ENCODE measurements around the gene CALN1. TPM values are rescaled to one million over a fixed set of nuclear protein-coding genes. Genes with fewer than 3 reads are reported as not detected.

The CALN1 gene
- total RNA-seq, 6 experiments from 2014 or later: 0.06 to 0.98 (median 0.34) TPM

DNA sequence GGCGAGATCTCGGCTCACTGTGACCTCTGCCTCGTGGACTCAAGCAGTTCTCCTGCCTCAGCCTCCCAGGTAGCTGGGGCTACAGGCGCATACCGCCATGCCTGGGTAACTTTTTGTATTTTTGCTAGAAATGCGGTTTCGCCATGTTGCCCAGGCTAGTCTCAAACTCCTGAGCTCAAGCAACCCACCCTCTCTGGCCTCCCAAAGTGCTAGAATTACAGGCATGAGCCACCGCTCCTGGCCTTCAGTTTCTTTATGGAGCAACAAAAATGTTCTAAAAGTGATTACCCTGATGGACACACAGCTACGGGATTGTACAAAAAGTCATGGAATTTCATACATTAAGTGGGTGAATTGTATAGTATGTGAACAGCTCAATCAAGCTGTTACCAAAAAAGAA is 216.0 kb downstream of the CALN1 start:
- H3K4me1 ChIP-seq: no peaks in the 10 kb centered on the region
- H3K4me3 ChIP-seq: no peak overlapping the region
- no peak overlapping the region for H3K27ac ChIP-seq
- no peak for DNase-seq
- WGBS (ENCODE audit: insufficient coverage, low coverage, low lambda C conversion rate, missing lambda C conversion rate): 68% methylated on average over 5 of the region's 9 CpGs
- no peaks in the 10 kb centered on the region for H3K27me3 ChIP-seq
- no peak for ATAC-seq
- H3K9me3 ChIP-seq: no peaks in the 10 kb centered on the region
- TF ChIP-seq, protein P1, sequence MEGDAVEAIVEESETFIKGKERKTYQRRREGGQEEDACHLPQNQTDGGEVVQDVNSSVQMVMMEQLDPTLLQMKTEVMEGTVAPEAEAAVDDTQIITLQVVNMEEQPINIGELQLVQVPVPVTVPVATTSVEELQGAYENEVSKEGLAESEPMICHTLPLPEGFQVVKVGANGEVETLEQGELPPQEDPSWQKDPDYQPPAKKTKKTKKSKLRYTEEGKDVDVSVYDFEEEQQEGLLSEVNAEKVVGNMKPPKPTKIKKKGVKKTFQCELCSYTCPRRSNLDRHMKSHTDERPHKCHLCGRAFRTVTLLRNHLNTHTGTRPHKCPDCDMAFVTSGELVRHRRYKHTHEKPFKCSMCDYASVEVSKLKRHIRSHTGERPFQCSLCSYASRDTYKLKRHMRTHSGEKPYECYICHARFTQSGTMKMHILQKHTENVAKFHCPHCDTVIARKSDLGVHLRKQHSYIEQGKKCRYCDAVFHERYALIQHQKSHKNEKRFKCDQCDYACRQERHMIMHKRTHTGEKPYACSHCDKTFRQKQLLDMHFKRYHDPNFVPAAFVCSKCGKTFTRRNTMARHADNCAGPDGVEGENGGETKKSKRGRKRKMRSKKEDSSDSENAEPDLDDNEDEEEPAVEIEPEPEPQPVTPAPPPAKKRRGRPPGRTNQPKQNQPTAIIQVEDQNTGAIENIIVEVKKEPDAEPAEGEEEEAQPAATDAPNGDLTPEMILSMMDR (IDR thresholded peaks at IDR 0.05): no peak
- no peak for TF ChIP-seq POLR2A (IDR thresholded peaks at IDR 0.05)
- H3K36me3 ChIP-seq: no peaks in the 10 kb centered on the region
- intact Hi-C loops (cut with DNase I): no loop called here

GRCh38 chr7:72190919-72191318 is 221.2 kb downstream of the CALN1 start:
- 69% methylated on average over 10 of the region's 10 CpGs for WGBS (ENCODE audit: insufficient coverage, low coverage, low lambda C conversion rate, missing lambda C conversion rate)
- Histone ChIP-seq H3K36me3 (no peaks in the 10 kb centered on the region), H3K27me3 (no peaks in the 10 kb centered on the region), H3K4me1 (no peaks in the 10 kb centered on the region), H3K4me3 (no peak overlapping the region), H3K9me3 (no peaks in the 10 kb centered on the region), H3K27ac (no peak overlapping the region)
- no peak for DNase-seq
- TF ChIP-seq POLR2A (IDR thresholded peaks at IDR 0.05): no peak
- TF ChIP-seq, protein P1 (IDR thresholded peaks at IDR 0.05): no peak
- ATAC-seq: no peak
- intact Hi-C loops (cut with DNase I): no loop called here

GRCh38 chr7:72190146-72190545 is 222.0 kb downstream of the CALN1 start:
- TF ChIP-seq, protein P1 (IDR thresholded peaks at IDR 0.05): no peak
- no peak for TF ChIP-seq POLR2A (IDR thresholded peaks at IDR 0.05)
- no peaks in the 10 kb centered on the region for H3K9me3 ChIP-seq
- ATAC-seq (no peak), DNase-seq (no peak)
- H3K27me3 ChIP-seq: no peaks in the 10 kb centered on the region
- no peaks in the 10 kb centered on the region for H3K4me1 ChIP-seq
- no peak overlapping the region for H3K27ac ChIP-seq
- intact Hi-C loops (cut with DNase I): no loop called here
- 75% methylated on average over 3 of the region's 8 CpGs for WGBS (ENCODE audit: insufficient coverage, low coverage, low lambda C conversion rate, missing lambda C conversion rate)
- no peak overlapping the region for H3K4me3 ChIP-seq
- no peaks in the 10 kb centered on the region for H3K36me3 ChIP-seq

- no peak for ATAC-seq
- Histone ChIP-seq H3K4me3 (no peak overlapping the region), H3K27ac (no peak overlapping the region), H3K36me3 (no peaks in the 10 kb centered on the region), H3K4me1 (no peaks in the 10 kb centered on the region), H3K27me3 (no peaks in the 10 kb centered on the region), H3K9me3 (no peaks in the 10 kb centered on the region)
- TF ChIP-seq POLR2A (IDR thresholded peaks at IDR 0.05): no peak
- TF ChIP-seq, protein P1 (IDR thresholded peaks at IDR 0.05): no peak
- no peak for DNase-seq
- 58% methylated on average over 3 of the region's 4 CpGs for WGBS (ENCODE audit: insufficient coverage, low coverage, low lambda C conversion rate, missing lambda C conversion rate)
- intact Hi-C loops (cut with DNase I): no loop called here
Observed at GRCh38 chr7:72187179-72187578, 225.0 kb downstream of the CALN1 start.

- Histone ChIP-seq H3K36me3 (no peaks in the 10 kb centered on the region), H3K27ac (no peak overlapping the region), H3K27me3 (no peaks in the 10 kb centered on the region), H3K9me3 (no peaks in the 10 kb centered on the region), H3K4me1 (no peaks in the 10 kb centered on the region), H3K4me3 (no peak overlapping the region)
- intact Hi-C loops (cut with DNase I): no loop called here
- TF ChIP-seq, protein P1 (IDR thresholded peaks at IDR 0.05): peak in 1 of 4 donors; percentile 37
- no peak for TF ChIP-seq POLR2A (IDR thresholded peaks at IDR 0.05)
- 66% methylated on average over 9 of the region's 9 CpGs for WGBS (ENCODE audit: insufficient coverage, low coverage, low lambda C conversion rate, missing lambda C conversion rate)
- DNase-seq (no peak), ATAC-seq (no peak)
Observed at GRCh38 chr7:72183835-72184234, 228.3 kb downstream of the CALN1 start.
